HCEC 1CT (cell line): ENCODE data around the gene RNGTT.

Source experiments
- DNase-seq: peaks from one replicate; pipeline ENCODE4 v3.0.0-alpha.2; 2017

Gene RNGTT

GRCh38 chr6:88577461-88577860 is 386.0 kb downstream of the RNGTT start:
- DNase-seq, result no peak

DNA sequence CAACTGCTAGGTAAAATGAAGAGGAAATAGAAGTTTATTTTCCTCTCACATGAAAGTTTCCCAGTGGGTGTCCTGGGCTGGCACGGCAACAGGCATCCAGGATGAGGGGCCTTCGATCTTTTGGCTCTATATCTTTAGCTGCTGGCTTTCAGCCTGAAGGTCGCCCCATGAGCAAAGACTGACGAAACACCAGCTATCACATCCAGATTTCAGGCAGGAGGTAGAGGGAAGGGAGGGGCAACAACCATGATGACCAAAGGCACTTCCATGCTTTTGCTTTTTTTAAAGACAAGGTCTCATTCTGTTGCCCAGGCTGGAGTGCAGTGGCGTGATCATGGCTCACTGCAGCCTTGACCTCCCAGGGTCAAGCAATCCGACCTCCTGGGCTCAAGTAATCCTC is 387.9 kb downstream of the RNGTT start:
- no peak for DNase-seq

- no peak for DNase-seq
Observed at GRCh38 chr6:88574651-88575050, 388.8 kb downstream of the RNGTT start.

GRCh38 chr6:88574031-88574430 is 389.4 kb downstream of the RNGTT start:
- no peak for DNase-seq

- no peak for DNase-seq
Observed at GRCh38 chr6:88573561-88573960, 389.9 kb downstream of the RNGTT start.

GRCh38 chr6:88572449-88573139 is 390.8 kb downstream of the RNGTT start:
- DNase-seq, result no peak

- no peak for DNase-seq
Observed at GRCh38 chr6:88569959-88570358, 393.5 kb downstream of the RNGTT start.

DNA sequence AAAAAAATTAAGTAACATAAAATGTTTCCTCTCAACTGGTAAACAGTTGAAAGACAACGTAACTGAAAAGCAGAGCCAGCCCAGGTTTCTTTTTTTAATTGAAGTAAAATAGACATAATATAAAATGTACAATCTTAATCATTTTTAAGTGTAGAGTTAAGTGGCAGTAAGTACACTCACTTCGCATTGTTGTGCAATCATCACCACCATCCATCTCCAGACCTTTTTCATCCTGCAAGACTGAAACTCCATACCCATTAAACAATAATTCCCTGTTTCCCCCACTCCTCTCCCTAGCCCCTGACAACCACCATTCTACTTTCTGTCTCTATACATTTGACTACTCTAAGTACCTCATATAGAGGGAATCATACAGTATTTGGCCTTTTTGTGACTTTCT is 395.7 kb downstream of the RNGTT start:
- DNase-seq, result no peak

GRCh38 chr6:88566746-88567534 is 396.5 kb downstream of the RNGTT start:
- DNase-seq, result no peak

DNA sequence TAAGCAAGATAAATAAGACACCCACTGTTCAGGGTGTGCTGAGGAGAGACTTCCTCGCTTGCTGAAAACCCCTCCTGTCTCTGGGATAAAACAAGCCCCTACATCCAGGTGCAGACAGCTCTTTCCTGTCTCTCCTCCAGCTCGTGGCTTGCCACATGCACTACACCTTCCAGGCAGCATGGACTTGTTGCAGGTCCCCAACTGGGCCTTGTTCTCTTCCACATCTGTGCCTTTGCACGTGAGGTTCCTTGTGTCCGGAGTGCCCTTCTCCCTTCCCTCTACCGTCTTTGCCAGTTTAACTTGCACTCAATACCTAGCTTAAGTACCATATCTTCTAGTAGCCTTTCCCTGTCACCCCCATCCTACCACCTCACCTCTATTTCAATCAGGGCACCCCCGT is 397.6 kb downstream of the RNGTT start:
- no peak for DNase-seq

GRCh38 chr6:88565409-88565811 is 398.0 kb downstream of the RNGTT start:
- DNase-seq, result no peak

GRCh38 chr6:88563277-88563625 is 400.2 kb downstream of the RNGTT start:
- no peak for DNase-seq

- DNase-seq, result no peak
Observed at GRCh38 chr6:88562353-88563276, 400.8 kb downstream of the RNGTT start.

GRCh38 chr6:88561954-88562315 is 401.5 kb downstream of the RNGTT start:
- DNase-seq, result no peak

- DNase-seq, result no peak
Observed at GRCh38 chr6:88561034-88561953, 402.1 kb downstream of the RNGTT start.
